GM23248 (cell line): ENCODE data around the gene CMSS1.

Experiments
- EZH2 ChIP-seq: fragments of 200-600 bp; sonication (generic); IDR thresholded peaks from 2 replicates; pipeline ENCODE4 v1.6.1; 2018; ENCODE audit warnings: antibody characterized with exemption, mild to moderate bottlenecking; ENCODE audit not compliant: insufficient read depth, poor library complexity, severe bottlenecking
- EZH2phosphoT487 ChIP-seq: fragments of 200-600 bp; sonication (generic); IDR thresholded peaks from 2 replicates; pipeline ENCODE4 v1.6.1; 2018; ENCODE audit warnings: antibody characterized with exemption, moderate library complexity, mild to moderate bottlenecking, low read depth; ENCODE audit not compliant: insufficient read depth

- TF ChIP-seq EZH2 (no peak), EZH2phosphoT487 (no peak)
Measured at GRCh38 chr3:100150473-100150872, 332.8 kb downstream of the CMSS1 start.
